Stimulated activated CD8-positive, alpha-beta memory T cell treated with anti-CD3 and anti-CD28 coated beads, Interleukin-2, amount 100 ng/mL, for 1 hour (primary cell): Measurements from ENCODE around the gene CCDC91.
"Not testable (repeated sequence)": the region's sequence is repeated elsewhere in the genome, so short reads cannot be mapped to it uniquely, and the experiment has no call there.

Experiments
- DNase-seq, 2 donors: peaks; one replicate each; pipeline ENCODE4 v3.0.0-alpha.2; 2020; ENCODE audit warnings: low read depth in 2 of 2

The CCDC91 gene

GRCh38 chr12:28184375-28184774 lies 5.9 kb upstream of the CCDC91 start:
- DNase-seq = no peak

- no peak for DNase-seq
These were observed 3.8 kb upstream of the CCDC91 start for GRCh38 chr12:28186500-28186899.

GRCh38 chr12:28189784-28190320 lies 404 bp upstream of the CCDC91 start:
- no peak for DNase-seq

GRCh38 chr12:28191051-28192048 lies 1.1 kb downstream of the CCDC91 start:
- DNase-seq = peak; percentile 1 to 10

- DNase-seq = no peak
These were observed 1.9 kb downstream of the CCDC91 start for GRCh38 chr12:28192125-28192524.

GRCh38 chr12:28194621-28195020 lies 4.4 kb downstream of the CCDC91 start:
- DNase-seq = not testable (repeated sequence)

DNA sequence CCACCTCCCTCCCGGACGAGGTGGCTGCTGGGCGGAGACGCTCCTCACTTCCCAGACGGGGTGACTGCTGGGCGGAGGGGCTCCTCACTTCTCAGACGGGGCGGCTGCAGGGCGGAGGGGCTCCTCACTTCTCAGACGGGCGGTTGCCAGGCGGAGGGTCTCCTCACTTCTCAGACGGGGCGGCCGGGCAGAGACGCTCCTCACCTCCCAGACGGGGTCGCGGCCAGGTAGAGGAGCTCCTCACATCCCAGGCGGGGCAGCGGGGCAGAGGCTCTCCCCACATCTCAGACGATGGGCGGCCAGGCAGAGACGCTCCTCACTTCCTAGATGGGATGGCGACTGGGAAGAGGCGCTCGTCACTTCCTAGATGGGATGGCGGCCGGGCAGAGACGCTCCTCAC lies 10.9 kb downstream of the CCDC91 start:
- DNase-seq = not testable (repeated sequence)

- DNase-seq = no peak
These were observed 12.3 kb downstream of the CCDC91 start for GRCh38 chr12:28202374-28203130.

DNA sequence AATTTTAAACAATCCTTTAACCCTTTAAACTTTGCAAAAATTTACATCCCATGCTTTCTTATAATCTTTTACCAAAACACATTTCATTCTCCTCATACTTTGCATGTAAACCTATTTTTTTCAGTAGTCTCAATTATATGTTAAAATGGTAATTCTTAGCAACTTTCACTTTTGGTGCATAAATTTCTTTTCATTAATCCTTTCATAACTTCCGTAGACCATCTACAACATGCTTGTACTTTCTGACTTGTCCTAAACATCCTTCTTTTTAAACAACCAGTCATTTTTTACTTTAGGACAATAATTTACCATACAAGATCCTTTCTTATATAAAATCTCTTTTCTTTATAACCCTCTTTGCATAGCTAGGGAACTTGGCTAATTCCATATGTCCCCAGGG lies 19.5 kb downstream of the CCDC91 start:
- DNase-seq = no peak

DNA sequence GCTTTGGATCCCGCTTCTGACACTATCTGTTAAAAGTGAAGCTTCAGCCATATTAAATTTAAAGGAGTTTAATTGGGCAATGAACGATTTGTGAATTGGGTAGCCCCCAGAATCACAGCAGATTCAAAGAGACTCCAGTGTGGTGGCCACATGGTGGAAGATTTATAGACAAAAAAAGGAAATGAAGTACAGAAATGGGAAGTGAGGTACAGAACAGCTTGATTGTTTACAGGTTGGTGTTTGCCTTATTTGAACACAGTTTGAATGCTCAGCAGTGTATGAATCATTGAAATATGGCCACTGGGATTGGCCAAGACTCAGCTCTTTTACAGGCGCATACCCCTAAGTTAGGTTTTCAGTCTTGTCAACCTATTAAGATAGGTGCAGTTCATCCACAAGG lies 21.9 kb downstream of the CCDC91 start:
- no peak for DNase-seq

DNA sequence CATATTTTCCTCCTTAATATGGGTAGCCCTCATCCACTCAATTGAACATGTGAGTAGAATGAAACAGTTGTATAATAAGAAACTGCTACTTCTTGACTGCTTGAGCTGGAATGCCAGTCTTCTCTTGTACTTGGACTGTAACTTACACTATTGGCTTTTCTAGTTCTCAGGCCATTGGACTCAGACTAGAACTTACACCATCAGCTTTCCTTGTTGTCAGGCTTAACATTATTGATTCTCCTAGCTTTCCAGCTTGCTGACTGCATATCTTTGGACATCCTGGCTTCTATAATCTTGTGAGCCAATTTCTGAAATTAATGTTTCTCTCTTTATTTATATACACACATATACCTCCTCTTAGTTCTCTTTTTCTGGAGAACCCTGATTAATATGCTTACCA lies 24.8 kb downstream of the CCDC91 start:
- no peak for DNase-seq

GRCh38 chr12:28216016-28216415 lies 25.8 kb downstream of the CCDC91 start:
- no peak for DNase-seq

GRCh38 chr12:28217805-28218204 lies 27.5 kb downstream of the CCDC91 start:
- no peak for DNase-seq

DNA sequence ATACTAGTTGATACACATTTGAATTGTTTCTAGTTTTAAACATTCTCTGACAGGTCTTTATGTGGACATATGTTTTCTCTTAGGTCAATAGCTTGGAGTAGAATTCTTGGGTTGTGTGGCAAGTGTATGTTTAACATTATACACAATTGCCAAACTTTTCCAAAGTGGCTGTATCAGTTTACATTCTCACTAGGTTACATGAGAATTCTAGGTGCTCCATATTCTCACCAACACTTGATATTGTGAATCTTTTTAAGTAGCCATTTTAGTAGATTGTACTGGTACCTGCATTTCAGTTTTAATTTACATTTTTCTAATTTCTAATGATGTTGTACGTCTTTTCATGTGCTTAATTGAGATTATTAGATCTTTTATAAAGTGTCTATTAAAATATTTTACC lies 28.6 kb downstream of the CCDC91 start:
- no peak for DNase-seq

GRCh38 chr12:28219827-28220226 lies 29.6 kb downstream of the CCDC91 start:
- DNase-seq = no peak

GRCh38 chr12:28222081-28222700 lies 31.9 kb downstream of the CCDC91 start:
- DNase-seq = peak; percentile 11 to 24

DNA sequence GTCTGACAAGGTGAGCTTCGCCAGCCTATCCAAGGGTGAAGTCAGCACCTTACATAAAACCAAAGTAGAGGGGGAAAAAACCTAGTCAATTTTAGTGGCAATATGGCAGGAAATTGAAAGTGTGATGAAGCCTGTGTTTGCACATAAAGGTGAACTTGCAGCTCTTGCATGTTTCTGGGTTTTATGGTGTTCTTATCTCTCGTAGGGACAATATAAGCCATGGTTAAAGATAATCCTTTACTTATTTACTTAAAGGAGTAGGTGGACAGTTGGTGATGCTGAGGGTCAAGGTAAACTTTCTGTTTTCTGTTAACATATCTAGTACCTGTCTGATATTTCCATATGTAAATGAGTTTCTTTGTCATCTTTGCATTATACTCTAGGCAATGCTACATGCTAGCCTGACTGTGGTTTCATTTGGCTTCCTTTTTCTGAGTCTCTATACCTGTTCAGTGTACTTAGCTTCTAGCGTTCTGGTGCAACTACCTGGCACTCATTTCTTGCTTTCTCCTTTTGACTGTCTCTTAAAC lies 32.8 kb downstream of the CCDC91 start:
- DNase-seq = no peak

DNA sequence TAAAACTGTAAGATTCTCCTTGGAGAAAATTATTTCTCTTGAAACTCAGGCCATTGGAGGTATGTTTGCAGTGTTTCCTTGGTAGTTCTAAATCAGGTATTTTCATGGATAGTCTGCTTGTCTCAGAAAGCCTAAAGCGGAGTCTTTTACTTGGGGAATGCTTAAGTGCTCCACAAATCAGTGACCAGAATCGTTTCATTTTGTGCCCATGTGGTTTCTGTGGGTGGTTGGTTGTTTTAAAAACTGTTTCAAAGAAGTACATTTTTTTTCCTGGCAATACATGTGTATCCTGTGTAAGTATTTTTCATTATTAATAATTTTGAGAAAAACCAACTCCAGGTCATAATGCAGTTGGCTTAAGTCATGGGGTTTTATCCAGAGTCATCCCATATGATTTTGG lies 33.6 kb downstream of the CCDC91 start:
- DNase-seq = no peak

GRCh38 chr12:28226705-28227104 lies 36.4 kb downstream of the CCDC91 start:
- DNase-seq = no peak

GRCh38 chr12:28227251-28227650 lies 37.0 kb downstream of the CCDC91 start:
- DNase-seq = no peak

DNA sequence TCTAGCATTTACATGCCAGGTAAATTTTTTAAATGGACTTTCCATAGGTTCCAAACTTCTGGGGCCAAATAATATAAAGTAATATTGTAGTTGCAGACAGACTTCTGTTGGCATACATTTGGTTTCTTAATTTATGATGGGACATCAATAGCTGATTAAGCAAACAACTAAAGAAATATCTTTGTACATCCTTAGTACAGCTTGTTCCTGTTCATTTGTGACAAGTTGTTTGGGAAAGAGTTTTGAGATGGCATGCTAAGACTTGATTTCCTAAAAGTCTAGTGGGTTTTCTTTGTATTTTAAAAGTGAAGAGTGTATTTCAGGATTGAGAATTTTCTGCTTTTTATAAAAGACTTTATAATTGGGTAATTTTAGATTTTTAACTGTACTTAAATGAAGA lies 41.0 kb downstream of the CCDC91 start:
- no peak for DNase-seq
